OCI-LY1 (cell line): ENCODE data around the gene DIABLO.

Source experiments
- CTCF ChIP-seq: fragments of 200-600 bp; sonication (generic), shearing (Covaris generic); IDR thresholded peaks from 2 replicates; pipeline ENCODE4 v1.5.1; 2017; ENCODE audit warnings: mild to moderate bottlenecking, antibody characterized with exemption, low read length, moderate library complexity, mixed read lengths
- EZH2 ChIP-seq: fragments of 200-600 bp; sonication (generic), shearing (Covaris generic); IDR thresholded peaks from 2 replicates; pipeline ENCODE4 v1.8.0; 2017; ENCODE audit warnings: borderline replicate concordance, mixed run types, mild to moderate bottlenecking, antibody characterized with exemption, low read length, moderate library complexity, mixed read lengths

- TF ChIP-seq CTCF: no peak
- no peak for TF ChIP-seq EZH2
These were observed 18.1 kb upstream of the DIABLO start for GRCh38 chr12:122243965-122244364.
